Muscle layer of duodenum (tissue), 2 donors: Measurements from ENCODE around the gene TNFAIP8L3.

Experiments
- H3K27ac ChIP-seq: one replicate; pipeline ENCODE4 v1.7.0; 2013; ENCODE audit warnings: mild to moderate bottlenecking, low read length
- H3K27me3 ChIP-seq: one replicate; pipeline ENCODE4 v1.7.0; 2013; ENCODE audit warnings: low read depth, mild to moderate bottlenecking, control low read depth, low read length
- H3K36me3 ChIP-seq, 2 donors: one replicate each; pipeline ENCODE4 v1.7.0; 2013; ENCODE audit warnings: low read length in 2 of 2, control low read depth in 1 of 2, mild to moderate bottlenecking in 1 of 2; ENCODE audit not compliant: insufficient read depth in 2 of 2, control insufficient read depth in 1 of 2
- H3K4me1 ChIP-seq, 2 donors: one replicate each; pipeline ENCODE4 v1.7.0; 2013; ENCODE audit warnings: low read length in 2 of 2, mild to moderate bottlenecking in 2 of 2, control low read depth in 1 of 2, moderate library complexity in 1 of 2; ENCODE audit not compliant: insufficient read depth in 2 of 2, control insufficient read depth in 1 of 2
- H3K4me3 ChIP-seq, 2 donors: one replicate each; pipeline ENCODE4 v1.7.0; 2013; ENCODE audit warnings: low read length in 2 of 2, low read depth in 1 of 2, mild to moderate bottlenecking in 1 of 2
- H3K9me3 ChIP-seq, 2 donors: one replicate each; pipeline ENCODE4 v1.7.0; 2013; ENCODE audit warnings: low read length in 2 of 2, control low read depth in 1 of 2, mild to moderate bottlenecking in 1 of 2; ENCODE audit not compliant: control insufficient read depth in 1 of 2
- donor health status: healthy.

TNFAIP8L3 gene

GRCh38 chr15:51087513-51087912 lies 7.2 kb downstream of the TNFAIP8L3 start:
- Histone ChIP-seq H3K27me3 (no peaks in the 10 kb centered on the region), H3K27ac (no peak overlapping the region), H3K36me3 (no peaks in the 10 kb centered on the region), H3K9me3 (no peaks in the 10 kb centered on the region), H3K4me1 (peaks cover 0 to 3% of the 10 kb centered on the region in 2 donors), H3K4me3 (no peak overlapping the region)

GRCh38 chr15:51086409-51086808 lies 8.3 kb downstream of the TNFAIP8L3 start:
- Histone ChIP-seq H3K4me1 (peaks cover 0 to 3% of the 10 kb centered on the region in 2 donors), H3K4me3 (no peak overlapping the region), H3K27me3 (no peaks in the 10 kb centered on the region), H3K9me3 (no peaks in the 10 kb centered on the region), H3K27ac (no peak overlapping the region), H3K36me3 (no peaks in the 10 kb centered on the region)

- H3K36me3 ChIP-seq = no peaks in the 10 kb centered on the region
Measured at GRCh38 chr15:51085764-51086163, 8.9 kb downstream of the TNFAIP8L3 start.

GRCh38 chr15:51083641-51084166 lies 11.0 kb downstream of the TNFAIP8L3 start:
- H3K27ac ChIP-seq = no peak overlapping the region
- H3K4me3 ChIP-seq = no peak overlapping the region
- H3K4me1 ChIP-seq = peaks cover 0 to 3% of the 10 kb centered on the region in 2 donors
- no peaks in the 10 kb centered on the region for H3K36me3 ChIP-seq
- no peaks in the 10 kb centered on the region for H3K9me3 ChIP-seq
- H3K27me3 ChIP-seq = no peaks in the 10 kb centered on the region

More at GRCh38 chr15:51085764-51086163, 8.9 kb downstream of the TNFAIP8L3 start:
- Histone ChIP-seq H3K4me3 (no peak overlapping the region), H3K27me3 (no peaks in the 10 kb centered on the region), H3K4me1 (peaks cover 0 to 3% of the 10 kb centered on the region in 2 donors), H3K9me3 (no peaks in the 10 kb centered on the region), H3K27ac (no peak overlapping the region)

GRCh38 chr15:51082246-51082645 lies 12.5 kb downstream of the TNFAIP8L3 start:
- H3K27me3 ChIP-seq = no peaks in the 10 kb centered on the region
- H3K4me1 ChIP-seq = peaks cover 0 to 11% of the 10 kb centered on the region in 2 donors
- no peak overlapping the region for H3K27ac ChIP-seq
- no peaks in the 10 kb centered on the region for H3K9me3 ChIP-seq
- no peak overlapping the region for H3K4me3 ChIP-seq
- H3K36me3 ChIP-seq = no peaks in the 10 kb centered on the region

- Histone ChIP-seq H3K27ac (no peak overlapping the region), H3K36me3 (no peaks in the 10 kb centered on the region), H3K27me3 (no peaks in the 10 kb centered on the region), H3K4me3 (no peak overlapping the region), H3K4me1 (peaks cover 3 to 13% of the 10 kb centered on the region in 2 donors), H3K9me3 (no peaks in the 10 kb centered on the region)
Measured at GRCh38 chr15:51080286-51080685, 14.4 kb downstream of the TNFAIP8L3 start.

GRCh38 chr15:51079226-51079625 lies 15.5 kb downstream of the TNFAIP8L3 start:
- H3K4me1 ChIP-seq = peaks cover 3 to 13% of the 10 kb centered on the region in 2 donors
- H3K27ac ChIP-seq = no peak overlapping the region
- H3K27me3 ChIP-seq = no peaks in the 10 kb centered on the region
- H3K36me3 ChIP-seq = no peaks in the 10 kb centered on the region
- no peaks in the 10 kb centered on the region for H3K9me3 ChIP-seq
- no peak overlapping the region for H3K4me3 ChIP-seq

- Histone ChIP-seq H3K4me1 (peaks cover 3 to 11% of the 10 kb centered on the region in 2 donors), H3K36me3 (no peaks in the 10 kb centered on the region), H3K27ac (peak overlapping the region; percentile 7), H3K9me3 (no peaks in the 10 kb centered on the region), H3K4me3 (peak overlapping the region; percentile 47 to 49), H3K27me3 (no peaks in the 10 kb centered on the region)
Measured at GRCh38 chr15:51077221-51078153, 17.2 kb downstream of the TNFAIP8L3 start.

- H3K4me3 ChIP-seq = peak overlapping the region in 1 of 2 donors; percentile 49
- H3K27ac ChIP-seq = no peak overlapping the region
Measured at GRCh38 chr15:51076524-51077220, 18.0 kb downstream of the TNFAIP8L3 start.

GRCh38 chr15:51075826-51076523 lies 18.7 kb downstream of the TNFAIP8L3 start:
- no peak overlapping the region for H3K4me3 ChIP-seq
- no peaks in the 10 kb centered on the region for H3K27me3 ChIP-seq
- H3K27ac ChIP-seq = no peak overlapping the region
- no peaks in the 10 kb centered on the region for H3K9me3 ChIP-seq
- H3K4me1 ChIP-seq = peaks cover 3 to 11% of the 10 kb centered on the region in 2 donors
- no peaks in the 10 kb centered on the region for H3K36me3 ChIP-seq

More at GRCh38 chr15:51076524-51077220, 18.0 kb downstream of the TNFAIP8L3 start:
- Histone ChIP-seq H3K36me3 (no peaks in the 10 kb centered on the region), H3K27me3 (no peaks in the 10 kb centered on the region), H3K9me3 (no peaks in the 10 kb centered on the region), H3K4me1 (peaks cover 3 to 11% of the 10 kb centered on the region in 2 donors)

- Histone ChIP-seq H3K4me3 (no peak overlapping the region), H3K9me3 (no peaks in the 10 kb centered on the region), H3K27ac (no peak overlapping the region), H3K27me3 (no peaks in the 10 kb centered on the region), H3K36me3 (no peaks in the 10 kb centered on the region), H3K4me1 (peaks cover 3 to 11% of the 10 kb centered on the region in 2 donors)
Measured at GRCh38 chr15:51075364-51075763, 19.3 kb downstream of the TNFAIP8L3 start.
